Endometrial microvascular endothelial cells (primary cell): Measurements from ENCODE around the gene TAS1R1. TPM values are rescaled to one million over a fixed set of nuclear protein-coding genes. Genes with fewer than 3 reads are reported as not detected.
"Not testable (repeated sequence)": the region's sequence is repeated elsewhere in the genome, so short reads cannot be mapped to it uniquely, and the experiment has no call there.

Experiments used
- in situ Hi-C: cut with HindIII; loops from 2 replicates; pipeline ENCODE4 v1.10.0; 2017; ENCODE audit warnings: low sequenced_read_pairs, low pct_unique_long_range_greater_than_20kb; ENCODE audit errors: inconsistent ontology term
- total RNA-seq: library from RNA; depleted of rRNA; stranded (reverse); fragments of >200 nt; gene quantifications from one replicate; pipeline ENCODE4 v1.2.3, GENCODE V29; 2015; ENCODE audit errors: inconsistent ontology term

Gene TAS1R1
- total RNA-seq, 1 donor from 2014 or later, result not detected

DNA sequence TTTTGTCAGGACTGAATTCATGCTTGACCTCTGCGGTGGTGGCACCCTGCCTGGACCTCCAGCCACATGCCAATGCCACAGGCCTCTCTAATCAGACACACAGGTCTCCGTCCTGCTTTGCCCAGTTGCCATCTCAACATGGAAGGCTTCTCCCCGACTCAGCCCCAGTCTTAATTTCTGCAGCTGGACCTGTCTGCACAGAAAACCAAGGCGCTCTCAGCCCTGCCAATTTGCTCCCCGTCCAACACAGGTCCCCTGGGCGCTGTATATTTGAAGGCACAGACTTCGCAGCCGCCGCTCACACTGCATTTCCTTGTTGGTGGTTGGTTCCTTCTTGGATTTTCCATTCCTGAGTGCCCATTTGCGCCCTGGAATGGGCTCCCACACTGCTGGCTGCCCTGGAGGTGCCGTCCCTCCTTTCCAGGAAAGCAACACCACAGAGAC lies 35.6 kb upstream of the TAS1R1 start:
- in situ Hi-C loops, result no loop called here

DNA sequence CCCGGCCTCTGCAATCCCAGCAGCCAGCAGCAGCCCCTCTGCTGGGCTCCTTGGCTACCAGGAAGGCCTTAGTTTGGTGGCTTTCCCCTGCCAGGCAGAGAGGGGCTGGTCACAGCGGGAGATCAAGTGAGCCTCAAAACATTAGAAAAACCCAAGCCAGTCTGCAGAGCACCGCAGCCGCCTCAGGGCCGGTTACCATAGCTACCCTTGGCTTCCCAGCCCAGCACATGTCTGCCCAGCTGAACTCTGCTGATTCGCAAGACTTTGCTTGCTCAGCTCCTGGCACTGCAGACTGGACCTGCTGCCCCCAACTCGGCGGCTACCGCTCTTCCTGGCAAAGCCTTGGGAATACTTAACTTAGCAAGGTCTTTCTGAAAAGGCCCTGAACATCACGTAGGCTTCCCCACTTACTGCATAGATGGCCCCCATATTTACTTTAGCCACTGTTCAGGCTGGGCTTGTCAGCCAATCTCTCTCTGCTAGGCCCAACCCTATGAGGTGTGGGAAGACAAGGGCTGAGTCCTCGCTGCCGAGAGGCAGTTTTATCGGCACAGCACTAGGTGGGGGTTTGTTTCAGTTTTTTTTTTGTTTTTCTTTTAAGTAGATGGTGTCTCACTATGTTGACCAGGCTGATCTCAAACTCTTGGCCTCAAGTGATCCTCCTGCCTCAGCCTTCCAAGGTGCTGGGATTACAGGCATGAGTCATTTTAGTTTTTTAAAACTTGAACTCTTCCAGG lies 35.0 kb upstream of the TAS1R1 start:
- in situ Hi-C loops, result no loop called here

DNA sequence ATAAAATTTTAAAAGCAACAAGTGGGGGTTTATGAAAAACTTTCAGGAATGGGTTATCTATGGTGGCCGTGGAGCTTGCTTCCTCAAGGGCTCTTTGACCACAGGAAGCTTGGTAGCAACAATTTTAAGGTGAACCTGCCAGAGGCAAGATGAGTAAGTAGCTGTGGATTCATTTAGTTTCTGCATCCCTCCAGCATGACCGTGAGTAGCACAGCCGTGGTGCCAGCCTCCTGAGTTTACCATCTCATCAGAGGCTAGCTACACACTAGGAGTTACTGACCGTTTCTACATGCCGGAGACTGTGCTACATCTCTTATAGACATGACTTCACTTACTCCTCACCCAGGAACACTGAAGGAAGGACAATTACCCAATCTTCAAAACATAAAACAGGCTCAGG lies 33.6 kb upstream of the TAS1R1 start:
- in situ Hi-C loops, result no loop called here

DNA sequence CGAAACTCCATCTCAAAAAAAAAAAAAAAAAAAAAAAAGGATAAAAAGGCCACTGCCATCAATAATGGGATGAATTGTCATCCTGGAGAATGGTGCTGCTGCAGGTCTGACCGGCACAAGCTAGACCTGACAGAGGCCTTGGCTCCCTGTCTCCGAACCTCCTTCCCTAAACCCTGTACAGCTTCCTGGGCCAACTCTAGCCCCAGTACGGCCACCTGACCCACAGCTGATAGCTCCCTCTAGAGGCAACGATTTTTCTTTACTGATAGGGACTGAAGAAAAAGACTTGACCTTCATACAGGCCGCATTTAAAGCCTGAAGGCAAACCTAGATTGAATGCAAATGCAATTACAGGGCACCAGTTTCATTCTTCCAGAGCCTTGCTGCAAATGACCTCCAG lies 31.5 kb upstream of the TAS1R1 start:
- in situ Hi-C loops, result no loop called here

DNA sequence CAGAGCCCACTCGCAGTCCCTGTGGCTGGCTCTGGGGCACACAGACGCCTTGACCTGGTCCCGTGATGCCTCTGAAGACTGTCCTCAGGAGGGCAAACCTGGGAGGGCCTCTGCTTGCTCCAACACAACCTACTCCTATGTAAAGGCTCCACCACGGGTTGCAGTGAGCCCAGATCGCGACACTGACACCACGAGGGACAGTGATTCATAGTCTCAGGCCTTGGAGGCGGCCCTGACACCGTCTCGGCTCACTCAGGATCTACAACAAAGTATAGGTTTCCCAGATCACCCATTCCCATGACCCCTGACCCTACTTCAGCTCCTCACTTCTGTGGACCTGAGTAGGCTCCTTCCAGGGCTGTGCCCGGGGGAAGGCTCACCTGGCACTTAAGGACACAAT lies 28.8 kb upstream of the TAS1R1 start:
- in situ Hi-C loops, result no loop called here

DNA sequence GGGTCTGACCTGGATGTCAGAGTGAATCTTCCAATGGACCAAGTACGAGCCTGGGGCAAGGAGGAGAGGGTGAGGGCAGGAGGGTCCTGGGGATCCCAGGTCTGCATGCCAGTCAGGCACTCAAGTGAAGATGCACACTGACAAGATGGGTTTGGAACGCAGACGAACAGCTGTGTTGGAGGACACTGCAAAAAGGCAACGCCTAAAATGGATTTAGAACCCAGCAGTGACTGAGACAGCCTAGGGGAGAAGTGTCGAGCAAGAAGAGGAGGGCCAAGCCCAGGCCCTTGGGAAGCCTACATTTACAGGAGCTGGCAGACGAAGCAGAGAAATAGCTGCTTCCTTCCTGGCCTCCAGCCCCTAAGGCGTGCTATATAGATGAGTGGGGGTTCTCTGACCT lies 26.6 kb upstream of the TAS1R1 start:
- in situ Hi-C loops, result no loop called here

DNA sequence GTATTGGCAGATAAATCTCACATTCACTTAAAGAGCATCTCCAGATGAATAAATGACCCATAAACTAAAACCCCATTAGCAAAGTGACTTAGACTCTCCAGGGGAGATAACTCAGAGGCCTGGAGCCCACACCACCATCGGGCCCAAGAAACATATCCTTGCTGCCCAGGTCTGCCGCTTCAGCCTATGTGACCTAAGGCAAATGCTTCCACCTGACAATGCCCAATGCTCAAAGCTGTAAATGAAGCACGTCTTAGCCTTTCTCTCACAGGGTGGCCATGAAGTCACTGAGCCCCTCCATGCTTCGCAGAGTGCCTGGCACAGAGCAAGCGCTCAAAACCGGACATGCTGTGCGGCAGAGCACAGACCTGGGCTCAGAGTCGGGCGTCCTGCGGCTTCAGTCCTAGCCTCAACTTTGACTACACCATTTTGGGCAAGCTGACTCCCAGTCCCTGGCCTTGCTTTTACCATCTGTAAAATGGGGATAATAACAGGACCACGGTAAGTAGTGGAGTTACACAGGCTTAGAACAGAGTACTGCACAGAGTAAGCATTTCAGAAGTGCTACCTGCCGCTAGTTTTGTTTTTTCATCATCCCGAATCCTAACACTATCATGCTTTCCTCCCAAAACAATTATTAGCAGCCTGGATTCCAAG lies 24.5 kb upstream of the TAS1R1 start:
- in situ Hi-C loops, result no loop called here

DNA sequence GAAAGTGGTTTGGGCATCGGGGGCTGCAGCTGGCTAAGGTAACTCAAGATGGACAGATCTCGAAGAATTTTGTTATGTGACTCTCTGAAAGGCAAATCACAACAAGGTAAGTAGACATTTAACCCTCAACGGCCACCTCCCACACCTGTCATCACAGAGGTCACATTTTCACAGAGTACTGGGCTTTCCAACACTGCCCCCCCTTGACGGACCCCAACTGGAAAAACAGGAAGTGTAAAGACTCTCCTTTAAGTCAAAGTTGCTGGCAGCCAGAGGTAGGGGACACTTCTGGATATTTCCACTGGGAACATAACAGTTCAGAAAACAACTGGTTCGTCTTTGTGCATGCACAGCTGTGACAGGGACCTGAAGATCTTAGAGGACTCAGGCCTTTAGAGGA lies 23.1 kb upstream of the TAS1R1 start:
- in situ Hi-C loops, result no loop called here

DNA sequence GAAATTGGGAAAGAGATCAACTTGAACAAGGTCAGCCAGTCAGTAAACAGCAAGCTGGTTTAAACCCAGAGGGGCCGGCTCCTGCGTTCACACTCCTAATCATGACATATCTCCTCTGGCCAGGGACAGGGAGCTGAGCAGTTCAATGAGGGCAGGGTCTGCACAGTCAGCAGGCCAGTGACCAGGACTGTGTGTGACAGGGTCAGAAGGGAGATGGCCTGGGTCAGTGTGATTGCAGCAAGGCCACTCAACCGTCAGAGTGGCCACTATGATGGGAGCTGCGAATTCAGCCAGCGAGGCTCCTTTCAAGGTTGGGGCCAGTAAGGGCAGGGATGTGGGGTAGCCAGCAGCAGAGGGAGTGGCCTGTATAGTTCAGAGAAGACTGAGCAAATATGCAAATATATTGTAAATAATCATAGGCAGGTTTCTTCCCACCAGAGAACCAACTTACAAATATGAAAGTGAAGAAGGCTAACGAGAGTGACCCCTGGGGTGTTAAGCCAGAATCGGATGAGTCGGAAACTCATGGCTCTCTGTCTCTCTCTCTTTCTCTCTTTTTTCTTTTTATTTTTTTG lies 20.8 kb upstream of the TAS1R1 start:
- in situ Hi-C loops, result no loop called here

DNA sequence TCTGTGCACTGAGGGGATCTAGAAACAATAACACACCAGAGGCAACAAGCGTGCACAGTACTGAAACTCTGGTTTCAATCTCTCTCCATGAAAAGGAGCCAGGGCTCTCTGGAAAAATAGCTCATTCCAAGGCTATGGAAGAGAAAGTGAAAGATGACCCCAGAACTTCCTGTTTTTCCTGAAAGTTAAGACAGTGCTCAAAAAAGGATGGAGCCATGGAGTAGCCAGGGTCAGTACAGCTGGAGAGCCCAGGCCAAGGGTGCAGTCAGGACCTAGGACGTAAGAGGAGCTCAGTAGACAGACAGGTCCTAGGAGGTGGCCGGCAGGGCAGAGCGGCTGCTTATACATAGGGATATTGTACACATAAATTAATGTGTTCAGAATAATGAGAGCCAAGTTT lies 19.9 kb upstream of the TAS1R1 start:
- in situ Hi-C loops, result no loop called here

DNA sequence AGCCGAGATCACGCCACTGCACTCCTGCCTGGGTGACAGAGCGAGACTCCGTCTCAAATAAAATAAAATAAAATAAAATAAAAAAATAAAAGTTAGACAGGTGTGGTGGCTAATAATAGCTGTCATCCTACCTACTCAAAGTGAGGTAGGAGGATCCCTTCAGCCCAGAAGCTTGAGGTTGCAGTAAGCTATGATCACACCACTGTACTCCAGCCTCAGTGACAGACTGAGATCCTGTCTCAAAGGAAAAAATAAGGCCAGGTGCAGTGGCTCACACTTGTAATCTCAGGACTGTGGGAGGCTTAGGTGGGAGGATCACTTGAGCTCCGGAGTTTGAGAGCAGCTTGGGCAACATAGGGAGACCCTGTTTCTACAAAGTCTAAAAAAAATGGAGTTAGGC lies 18.8 kb upstream of the TAS1R1 start:
- in situ Hi-C loops, result no loop called here

DNA sequence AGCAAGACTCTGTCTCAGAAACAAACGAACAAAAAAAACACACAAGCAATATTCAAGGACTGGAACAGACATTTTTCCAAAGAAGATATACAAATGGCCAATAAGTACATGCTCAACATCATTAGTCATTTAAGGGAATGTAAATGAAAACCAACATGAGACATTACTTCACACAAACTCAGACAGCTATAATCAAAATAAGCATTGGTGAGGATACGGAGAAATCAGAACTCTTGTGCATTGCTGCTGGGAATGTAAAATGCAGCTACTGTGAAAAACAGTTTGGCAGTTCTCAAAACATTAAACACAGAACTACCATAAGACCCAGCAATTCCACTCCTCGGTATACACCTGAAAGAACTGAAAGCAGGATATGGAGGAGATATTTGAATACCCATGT lies 16.2 kb upstream of the TAS1R1 start:
- in situ Hi-C loops, result no loop called here

DNA sequence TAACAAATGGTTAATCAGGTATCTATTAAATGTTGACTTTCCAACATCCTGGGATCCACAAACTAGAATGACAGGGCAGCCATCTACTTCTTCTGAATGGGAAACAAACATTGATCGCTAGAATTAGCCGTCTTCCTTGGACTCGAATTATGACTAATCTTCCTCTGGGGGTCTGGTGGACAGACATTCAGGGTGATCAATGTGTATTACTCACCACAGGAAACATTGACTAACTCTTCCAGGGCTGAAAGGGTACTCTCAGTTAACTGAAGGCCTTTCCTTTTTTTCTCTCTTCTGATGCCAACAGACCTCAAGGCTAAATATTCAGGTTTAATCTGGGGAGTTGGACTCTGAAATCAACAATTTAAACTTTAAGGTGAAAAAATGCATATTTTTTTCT lies 10.3 kb upstream of the TAS1R1 start:
- in situ Hi-C loops, result no loop called here

DNA sequence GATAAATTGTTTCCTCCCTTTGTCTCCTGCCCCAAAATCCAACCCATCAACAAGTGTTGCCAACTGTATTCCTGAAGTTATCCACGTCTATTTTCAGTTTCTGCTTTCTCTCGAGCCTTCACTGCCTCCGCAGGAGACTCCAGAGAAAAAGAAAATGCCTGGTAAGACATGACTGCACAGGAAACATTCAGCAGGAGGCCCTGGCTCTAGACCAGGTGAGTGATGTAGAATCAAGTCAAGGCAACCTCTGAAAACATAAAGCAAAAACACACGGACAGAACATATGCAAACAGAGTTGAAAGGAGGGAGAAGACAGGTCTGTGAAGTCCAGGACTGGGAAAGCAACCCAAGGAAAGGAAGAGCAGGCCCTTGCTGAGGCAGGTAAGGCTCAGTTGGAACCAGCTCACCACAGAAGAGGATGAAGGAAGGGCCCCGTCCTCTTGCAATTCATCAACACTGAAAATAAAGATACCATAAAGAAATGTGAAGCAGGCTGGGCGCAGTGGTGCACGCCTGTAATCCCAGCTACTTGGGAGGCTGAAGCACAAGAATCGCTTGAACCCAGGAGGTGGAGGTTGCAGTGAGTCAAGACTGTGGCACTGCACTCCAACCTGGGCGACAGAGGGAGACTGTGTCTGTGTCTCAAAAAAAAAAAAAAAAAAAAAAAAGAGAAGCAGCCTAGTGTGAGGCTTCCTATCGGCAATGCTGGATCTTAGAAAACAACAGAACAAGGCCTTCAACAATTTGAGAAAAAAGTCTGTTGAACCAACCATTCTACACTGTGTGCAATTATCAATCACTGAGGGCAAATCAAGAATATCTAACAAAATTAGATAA lies 9.6 kb upstream of the TAS1R1 start:
- in situ Hi-C loops, result no loop called here

DNA sequence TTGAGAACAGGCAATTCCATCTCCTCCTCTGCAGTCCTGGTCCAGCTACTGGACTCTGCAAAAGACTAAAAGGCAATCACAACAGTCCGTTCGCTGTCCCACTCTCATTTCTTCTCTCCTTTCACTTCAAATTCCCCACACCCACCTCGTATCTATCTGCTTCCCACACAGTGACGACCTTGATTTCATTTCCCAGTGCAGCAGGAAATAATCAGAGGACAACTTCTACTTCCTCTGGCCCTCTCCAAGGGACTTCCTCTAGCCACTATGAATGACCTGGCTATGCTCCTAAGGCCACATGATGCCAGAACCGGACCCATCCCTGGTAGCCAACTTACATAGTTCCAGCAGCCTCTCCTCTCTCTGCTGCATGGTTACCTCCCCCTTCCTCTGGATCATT lies 8.8 kb upstream of the TAS1R1 start:
- in situ Hi-C loops, result no loop called here

DNA sequence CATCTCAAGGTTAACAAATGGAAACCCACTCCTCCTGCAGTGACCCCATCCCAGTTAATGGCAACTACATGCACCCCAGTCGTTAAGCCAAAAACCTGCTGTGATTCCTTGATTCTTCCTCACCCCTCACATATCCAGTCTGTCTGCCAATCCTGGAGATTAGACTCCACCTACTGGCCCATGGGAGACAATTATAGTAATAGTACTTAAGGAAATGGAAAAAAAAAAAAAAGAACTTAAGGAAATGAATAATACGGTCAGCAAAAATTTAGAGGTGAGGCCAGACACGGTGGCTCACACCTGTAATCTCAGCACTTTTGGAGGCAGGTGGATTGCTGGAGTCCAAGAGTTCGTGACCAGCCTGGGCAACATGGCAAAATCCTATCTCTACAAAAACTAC lies 7.8 kb upstream of the TAS1R1 start:
- in situ Hi-C loops, result no loop called here

DNA sequence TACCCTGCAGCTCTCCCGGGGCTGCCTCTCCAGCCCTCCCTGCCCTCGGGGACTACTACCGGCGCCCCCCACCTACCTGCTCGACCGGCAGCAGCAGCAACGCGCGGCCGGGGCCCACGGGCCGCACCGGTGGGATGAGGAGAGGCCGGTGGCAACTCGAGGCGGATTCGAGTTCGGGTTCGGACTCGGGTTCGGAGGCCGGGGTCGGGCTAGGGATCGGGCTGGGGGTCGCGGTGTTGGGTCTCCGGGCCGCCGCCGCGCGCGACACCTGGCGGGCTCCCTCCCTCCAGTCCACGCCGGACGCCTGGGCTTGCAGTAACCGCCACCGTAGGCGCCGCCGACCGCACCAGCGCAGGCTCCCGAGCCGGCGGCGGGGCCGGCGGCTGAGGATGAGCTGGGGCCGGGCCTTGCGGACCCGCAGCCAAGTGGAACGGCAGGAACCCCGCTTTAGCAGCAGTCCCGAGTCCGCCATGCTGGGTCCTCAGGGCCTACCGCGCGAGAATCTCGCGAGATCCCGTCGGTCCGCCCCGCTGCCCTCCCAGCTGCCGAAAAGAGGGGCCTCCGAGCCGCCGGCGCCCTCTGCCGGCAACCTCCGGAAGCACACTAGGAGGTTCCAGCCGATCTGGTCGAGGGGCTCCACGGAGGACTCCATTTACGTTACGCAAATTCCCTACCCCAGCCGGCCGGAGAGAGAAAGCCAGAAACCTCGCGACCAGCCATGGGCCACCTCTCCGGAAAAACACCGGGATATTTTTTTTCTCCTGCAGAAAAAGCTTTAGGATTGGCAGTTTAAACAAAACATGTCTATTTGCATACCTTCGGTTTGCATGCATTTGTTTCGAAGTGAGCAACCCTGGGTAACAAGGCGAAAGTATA lies 838 bp upstream of the TAS1R1 start, which contains the start of gene NOL9:
Gene NOL9, minus strand, starts transcription at position 483 of the 876 bp plus-strand sequence. Its CDS starts 11 bp downstream, at position 472.
- in situ Hi-C loops, result no loop called here

DNA sequence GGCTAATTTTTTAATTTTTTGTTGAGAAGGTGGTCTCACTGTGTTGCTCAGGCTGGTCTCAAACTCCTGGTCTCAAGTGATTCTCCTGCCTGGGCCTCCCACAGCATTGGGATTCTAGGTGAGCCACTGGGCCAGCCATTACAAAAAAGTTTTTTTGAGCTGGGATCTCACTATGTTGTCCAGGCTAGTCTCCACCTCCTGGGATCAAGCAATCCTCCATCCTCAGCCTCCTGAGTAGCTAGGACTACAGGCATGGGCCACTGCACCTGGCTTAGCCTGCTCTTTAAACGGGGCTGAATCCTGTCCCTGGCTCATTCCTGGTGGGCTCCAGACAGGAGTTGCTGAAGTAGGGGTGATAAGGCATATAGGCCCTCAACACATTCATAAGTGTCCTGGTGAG lies 2.5 kb downstream of the TAS1R1 start:
- in situ Hi-C loops, result no loop called here

DNA sequence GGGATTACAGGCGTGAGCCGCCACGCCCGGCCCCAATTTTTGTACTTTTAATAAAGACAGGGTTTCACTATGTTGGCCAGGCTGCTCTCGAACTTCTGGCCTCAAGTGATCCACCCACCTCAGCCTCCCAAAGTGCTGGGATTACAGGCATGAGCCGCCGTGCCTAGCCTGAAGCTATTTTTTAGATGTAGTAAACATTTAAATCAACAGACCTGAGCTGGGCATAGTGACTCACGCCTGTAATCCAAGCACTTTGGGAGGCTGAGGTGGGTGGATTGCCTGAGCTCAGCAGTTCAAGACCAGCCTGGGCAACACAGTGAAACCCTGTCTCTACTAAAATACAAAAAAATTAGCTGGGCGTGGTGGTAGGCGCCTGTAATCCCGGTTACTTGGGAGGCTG lies 4.1 kb downstream of the TAS1R1 start:
- in situ Hi-C loops, result not testable (repeated sequence)
